ENCODE results near the gene XRCC2. TPM values are rescaled to one million over a fixed set of nuclear protein-coding genes. Genes with fewer than 3 reads are reported as not detected.

Gene XRCC2
- 1 to 10 TPM in 2 of 4 donors, under 1 TPM in 2; 0.33 to 1.1 (median 0.89) TPM for total RNA-seq

- TF ChIP-seq CTCF (IDR thresholded peaks at IDR 0.05; ENCODE audit: low read depth) = no peak
Measured at GRCh38 chr7:152675759-152676636, at the start of gene XRCC2. Gene XRCC2 (minus strand): TSS chr7:152676141. CDS start chr7:152676079, 62 bp downstream.

- no peak for TF ChIP-seq CTCF (IDR thresholded peaks at IDR 0.05; ENCODE audit: low read depth)
Measured at GRCh38 chr7:152723364-152723763, 47.4 kb upstream of the XRCC2 start.

GRCh38 chr7:152711444-152711944, 35.6 kb upstream of the XRCC2 start:
- no peak for TF ChIP-seq CTCF (IDR thresholded peaks at IDR 0.05; ENCODE audit: low read depth)

GRCh38 chr7:152710153-152710442, 34.2 kb upstream of the XRCC2 start:
- no peak for TF ChIP-seq CTCF (IDR thresholded peaks at IDR 0.05; ENCODE audit: low read depth)

- no peak for TF ChIP-seq CTCF (IDR thresholded peaks at IDR 0.05; ENCODE audit: low read depth)
Measured at GRCh38 chr7:152709287-152710152, 33.6 kb upstream of the XRCC2 start.

- TF ChIP-seq CTCF (IDR thresholded peaks at IDR 0.05; ENCODE audit: low read depth) = no peak
Measured at GRCh38 chr7:152704796-152705384, 28.9 kb upstream of the XRCC2 start.

All from subcutaneous adipose tissue (tissue), 4 donors.